Measurements from ENCODE around the gene F5. TPM values are rescaled to one million over a fixed set of nuclear protein-coding genes. Genes with fewer than 3 reads are reported as not detected.

Gene F5
- total and polyA plus RNA-seq, 10 donors, result 1.7 to 34.5 (median 7.4) TPM

- H3K27ac ChIP-seq, result no peak overlapping the region
- TF ChIP-seq CTCF (IDR thresholded peaks at IDR 0.05 in 8 of 11, conservative IDR thresholded peaks at IDR 0.05 in 3 of 11), result no peak
- no peak for TF ChIP-seq POLR2AphosphoS5 (IDR thresholded peaks at IDR 0.05)
- no peak for TF ChIP-seq POLR2A (IDR thresholded peaks at IDR 0.05)
- H3K4me3 ChIP-seq, result no peak overlapping the region
- H3K9me3 ChIP-seq, result no peaks in the 10 kb centered on the region
- WGBS, 5 donors, result 42 to 56% (median 53%) methylated on average over 3 of the region's 3 CpGs
- no peaks in the 10 kb centered on the region for H3K27me3 ChIP-seq (replicated peaks in 1 of 7)
- no peak for DNase-seq
- H3K4me1 ChIP-seq, result peaks cover 0 to 10% (median 0%) of the 10 kb centered on the region in 6 donors
- intact Hi-C loops (cut with DNase I; ENCODE audit: low total_unique reads), result no loop called here
- peaks cover 0 to 41% (median 0%) of the 10 kb centered on the region in 6 donors for H3K36me3 ChIP-seq
These were observed 57.1 kb downstream of the F5 start for GRCh38 chr1:169529068-169529642.

- Histone ChIP-seq H3K9me3 (no peaks in the 10 kb centered on the region), H3K36me3 (peaks cover 0 to 48% (median 0%) of the 10 kb centered on the region in 6 donors), H3K27me3 (replicated peaks in 1 of 7) (no peaks in the 10 kb centered on the region), H3K4me3 (no peak overlapping the region), H3K4me1 (peaks cover 0 to 10% (median 0%) of the 10 kb centered on the region in 6 donors), H3K27ac (no peak overlapping the region)
- no peak for TF ChIP-seq POLR2A (IDR thresholded peaks at IDR 0.05)
- TF ChIP-seq CTCF (IDR thresholded peaks at IDR 0.05 in 8 of 11, conservative IDR thresholded peaks at IDR 0.05 in 3 of 11), result no peak
- no peak for TF ChIP-seq POLR2AphosphoS5 (IDR thresholded peaks at IDR 0.05)
- DNase-seq, result no peak
- intact Hi-C loops (cut with DNase I; ENCODE audit: low total_unique reads), result no loop called here
- WGBS, 5 donors, result 27 to 48% (median 35%) methylated on average over 9 of the region's 9 CpGs
These were observed 57.8 kb downstream of the F5 start for GRCh38 chr1:169528215-169529067.

- DNase-seq, result no peak
- intact Hi-C loops (cut with DNase I; ENCODE audit: low total_unique reads), result no loop called here
- Histone ChIP-seq H3K4me1 (peaks cover 0 to 10% (median 0%) of the 10 kb centered on the region in 6 donors), H3K36me3 (peaks cover 0 to 56% (median 0%) of the 10 kb centered on the region in 6 donors), H3K27ac (no peak overlapping the region), H3K27me3 (replicated peaks in 1 of 7) (no peaks in the 10 kb centered on the region), H3K9me3 (no peaks in the 10 kb centered on the region), H3K4me3 (no peak overlapping the region)
- TF ChIP-seq POLR2A (IDR thresholded peaks at IDR 0.05), result no peak
- TF ChIP-seq CTCF (IDR thresholded peaks at IDR 0.05 in 8 of 11, conservative IDR thresholded peaks at IDR 0.05 in 3 of 11), result no peak
- TF ChIP-seq POLR2AphosphoS5 (IDR thresholded peaks at IDR 0.05), result no peak
- WGBS, 5 donors, result 59 to 94% (median 77%) methylated on average over 5 of the region's 5 CpGs
These were observed 58.6 kb downstream of the F5 start for GRCh38 chr1:169527451-169528214.

All from spleen (tissue), 11 donors.